Body of pancreas (tissue), 4 donors: ENCODE measurements around the gene GOLGA1. TPM values are rescaled to one million over a fixed set of nuclear protein-coding genes. Genes with fewer than 3 reads are reported as not detected.
"Not testable (repeated sequence)": the region's sequence is repeated elsewhere in the genome, so short reads cannot be mapped to it uniquely, and the experiment has no call there.

Experiments used
- ATAC-seq: fragments of 150-250 bp; one replicate; pipeline ENCODE4 v1.9.1; 2016
- DNase-seq, 4 donors: peaks; one replicate each; pipeline ENCODE4 v3.0.0-alpha.2; 2019
- H3K27ac ChIP-seq, 4 donors: fragments of 200-600 bp; sonication (generic); 1 replicate in 3 of 4; 2 replicates in 1 of 4; pipeline versions ENCODE4 v1.5.1 to v1.6.1; 2016 to 2019; ENCODE audit warnings: mild to moderate bottlenecking in 1 of 4, mixed read lengths in 1 of 4, moderate library complexity in 1 of 4
- H3K27me3 ChIP-seq, 2 donors: fragments of 200-600 bp; sonication (generic); one replicate each; pipeline ENCODE4 v1.6.0; 2016; ENCODE audit warnings: mild to moderate bottlenecking in 1 of 2
- H3K36me3 ChIP-seq, 2 donors: fragments of 200-600 bp; sonication (generic); replicated peaks in 1 of 2; 2 replicates each; pipeline ENCODE4 v1.5.1; 2016; ENCODE audit warnings: low read depth in 2 of 2; ENCODE audit not compliant: insufficient read depth in 1 of 2
- H3K4me1 ChIP-seq: fragments of 200-600 bp; sonication (generic); one replicate; pipeline ENCODE4 v1.6.0; 2016
- H3K4me3 ChIP-seq, 2 donors: fragments of 200-600 bp; sonication (generic); 1 replicate in 1 of 2; 2 replicates in 1 of 2; pipeline ENCODE4 v1.5.1; 2016 to 2019
- H3K9me3 ChIP-seq, 3 donors: fragments of 200-600 bp; sonication (generic); 1 replicate in 2 of 3; 2 replicates in 1 of 3; pipeline ENCODE4 v1.5.1; 2016
- POLR2A ChIP-seq, 3 donors: fragments of 450-650 bp; IDR thresholded peaks; one replicate each; pipeline ENCODE4 v1.6.1; 2016; ENCODE audit warnings: antibody characterized with exemption in 3 of 3, mild to moderate bottlenecking in 2 of 3
- WGBS, 2 donors: methylation state at CpG; one replicate each; pipeline ENCODE4 v1.1.5; 2017; 5-methylcytosine and 5-hydroxymethylcytosine counted together
- intact Hi-C: fragments of 100-400 bp; cut with DNase I; formaldehyde crosslinking; loops from one replicate; pipeline ENCODE4 v1.15.1; 2023
- total RNA-seq, 2 donors: library from RNA; depleted of rRNA; stranded (reverse); fragments of >200 nt; gene quantifications; one replicate each; pipeline ENCODE4 v1.1.0, GENCODE V29; 2016
- TF ChIP-seq, protein P1 (sequence below), 7 experiments: fragments of 450-650 bp in 4 of 7; fragments of 200-600 bp in 3 of 7; sonication (generic) in 3 of 7; IDR thresholded peaks; one replicate each; pipeline ENCODE4 v1.5.1; 2016 to 2019; ENCODE audit warnings: antibody characterized with exemption in 7 of 7

The GOLGA1 gene
- total RNA-seq, 2 donors from 2014 or later: 14.5 to 32.6 TPM

DNA sequence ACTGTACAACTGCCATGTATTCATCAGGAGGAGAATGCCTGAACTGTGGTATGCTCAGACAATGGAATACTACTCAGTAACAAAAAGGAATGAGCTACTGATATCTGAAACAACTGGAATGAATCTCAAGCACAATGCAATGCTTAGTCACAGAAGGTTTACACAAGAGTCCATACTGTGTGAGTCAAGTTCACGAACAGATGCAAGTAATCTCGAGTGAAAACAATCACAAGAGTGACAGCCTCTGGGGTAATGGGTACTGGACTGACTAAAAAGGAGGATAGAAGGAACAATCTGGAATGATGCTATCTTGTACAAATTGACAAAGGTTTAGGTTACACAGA is 19.5 kb upstream of the GOLGA1 start:
- no peaks in the 10 kb centered on the region for H3K27me3 ChIP-seq

GRCh38 chr9:124959671-124960408 is 19.0 kb upstream of the GOLGA1 start:
- DNase-seq, H3K36me3 ChIP-seq, intact Hi-C loops, H3K27ac ChIP-seq, H3K27me3 ChIP-seq, H3K4me3 ChIP-seq, ATAC-seq, H3K9me3 ChIP-seq, H3K4me1 ChIP-seq: not testable (repeated sequence)
- 93 to 95% methylated on average over 9 of the region's 9 CpGs for WGBS, 2 donors

More for the DNA sequence above, 19.5 kb upstream of the GOLGA1 start:
- TF ChIP-seq POLR2A (IDR thresholded peaks at IDR 0.05): no peak
- TF ChIP-seq, protein P1, sequence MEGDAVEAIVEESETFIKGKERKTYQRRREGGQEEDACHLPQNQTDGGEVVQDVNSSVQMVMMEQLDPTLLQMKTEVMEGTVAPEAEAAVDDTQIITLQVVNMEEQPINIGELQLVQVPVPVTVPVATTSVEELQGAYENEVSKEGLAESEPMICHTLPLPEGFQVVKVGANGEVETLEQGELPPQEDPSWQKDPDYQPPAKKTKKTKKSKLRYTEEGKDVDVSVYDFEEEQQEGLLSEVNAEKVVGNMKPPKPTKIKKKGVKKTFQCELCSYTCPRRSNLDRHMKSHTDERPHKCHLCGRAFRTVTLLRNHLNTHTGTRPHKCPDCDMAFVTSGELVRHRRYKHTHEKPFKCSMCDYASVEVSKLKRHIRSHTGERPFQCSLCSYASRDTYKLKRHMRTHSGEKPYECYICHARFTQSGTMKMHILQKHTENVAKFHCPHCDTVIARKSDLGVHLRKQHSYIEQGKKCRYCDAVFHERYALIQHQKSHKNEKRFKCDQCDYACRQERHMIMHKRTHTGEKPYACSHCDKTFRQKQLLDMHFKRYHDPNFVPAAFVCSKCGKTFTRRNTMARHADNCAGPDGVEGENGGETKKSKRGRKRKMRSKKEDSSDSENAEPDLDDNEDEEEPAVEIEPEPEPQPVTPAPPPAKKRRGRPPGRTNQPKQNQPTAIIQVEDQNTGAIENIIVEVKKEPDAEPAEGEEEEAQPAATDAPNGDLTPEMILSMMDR (IDR thresholded peaks at IDR 0.05): no peak
- ATAC-seq: no peak
- Histone ChIP-seq H3K36me3 (no peaks in the 10 kb centered on the region), H3K4me3 (no peak overlapping the region), H3K27ac (no peak overlapping the region), H3K4me1 (peaks cover 7% of the 10 kb centered on the region), H3K9me3 (no peaks in the 10 kb centered on the region)
- WGBS, 2 donors: 73 to 75% methylated on average over 2 of the region's 2 CpGs
- DNase-seq: no peak
- intact Hi-C loops: no loop called here

- Histone ChIP-seq H3K27me3 (no peaks in the 10 kb centered on the region), H3K9me3 (no peaks in the 10 kb centered on the region), H3K36me3 (no peaks in the 10 kb centered on the region), H3K27ac (no peak overlapping the region), H3K4me1 (no peaks in the 10 kb centered on the region), H3K4me3 (no peak overlapping the region)
- no peak for DNase-seq
- no peak for ATAC-seq
- TF ChIP-seq, protein P1 (IDR thresholded peaks at IDR 0.05): no peak
- TF ChIP-seq POLR2A (IDR thresholded peaks at IDR 0.05): no peak
- intact Hi-C loops: no loop called here
- 70 to 88% methylated on average over 1 of the region's 1 CpG for WGBS, 2 donors
Measured at GRCh38 chr9:124954255-124954654, 13.4 kb upstream of the GOLGA1 start.

- no peak overlapping the region for H3K27ac ChIP-seq
- intact Hi-C loops: no loop called here
- H3K36me3 ChIP-seq: no peaks in the 10 kb centered on the region
- no peak for TF ChIP-seq POLR2A (IDR thresholded peaks at IDR 0.05)
- TF ChIP-seq, protein P1 (IDR thresholded peaks at IDR 0.05): no peak
- H3K4me1 ChIP-seq: no peaks in the 10 kb centered on the region
- 64 to 68% methylated on average over 3 of the region's 3 CpGs for WGBS, 2 donors
- no peaks in the 10 kb centered on the region for H3K27me3 ChIP-seq
- H3K4me3 ChIP-seq: no peak overlapping the region
- ATAC-seq: no peak
- DNase-seq: no peak
- no peaks in the 10 kb centered on the region for H3K9me3 ChIP-seq
Measured at GRCh38 chr9:124950050-124950718, 9.3 kb upstream of the GOLGA1 start.

DNA sequence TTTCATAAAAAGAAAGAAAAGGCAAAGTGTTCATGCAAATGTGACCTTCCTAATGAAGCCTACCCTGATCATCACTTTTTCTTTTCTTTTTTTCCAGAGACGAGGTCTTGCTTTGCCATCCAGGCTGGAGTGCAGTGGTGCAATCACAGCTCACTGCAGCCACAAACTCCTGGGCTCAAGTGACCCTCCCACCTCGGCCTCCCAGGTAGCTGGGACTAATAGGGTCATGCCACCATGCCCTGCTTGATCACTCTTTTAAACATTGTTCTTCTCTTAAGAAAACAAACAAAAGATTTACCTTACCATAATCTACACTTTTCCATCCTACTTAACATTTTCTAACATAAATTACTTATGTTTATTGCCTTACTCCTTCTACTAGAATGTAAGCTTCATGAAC is 8.5 kb upstream of the GOLGA1 start:
- Histone ChIP-seq H3K36me3 (no peaks in the 10 kb centered on the region), H3K4me1 (no peaks in the 10 kb centered on the region), H3K9me3 (no peaks in the 10 kb centered on the region), H3K27ac (no peak overlapping the region), H3K27me3 (no peaks in the 10 kb centered on the region), H3K4me3 (no peak overlapping the region)
- intact Hi-C loops: no loop called here
- ATAC-seq: no peak
- WGBS, 2 donors: 82 to 89% methylated on average over 2 of the region's 2 CpGs
- TF ChIP-seq, protein P1 (IDR thresholded peaks at IDR 0.05): no peak
- TF ChIP-seq POLR2A (IDR thresholded peaks at IDR 0.05): no peak
- DNase-seq: no peak
